Activated T-cell treated with anti-CD3 and anti-CD28 coated beads for 4 hours (primary cell): Measurements from ENCODE around the gene SLC9A7.
"Not testable (repeated sequence)": the region's sequence is repeated elsewhere in the genome, so short reads cannot be mapped to it uniquely, and the experiment has no call there.

Experiments
- DNase-seq: peaks from one replicate; pipeline ENCODE4 v3.0.0-alpha.2; 2020

Gene SLC9A7

GRCh38 chrX:46754036-46754435 is 4.9 kb downstream of the SLC9A7 start:
- no peak for DNase-seq

- DNase-seq, result no peak
Measured at GRCh38 chrX:46750889-46751288, 8.0 kb downstream of the SLC9A7 start.

DNA sequence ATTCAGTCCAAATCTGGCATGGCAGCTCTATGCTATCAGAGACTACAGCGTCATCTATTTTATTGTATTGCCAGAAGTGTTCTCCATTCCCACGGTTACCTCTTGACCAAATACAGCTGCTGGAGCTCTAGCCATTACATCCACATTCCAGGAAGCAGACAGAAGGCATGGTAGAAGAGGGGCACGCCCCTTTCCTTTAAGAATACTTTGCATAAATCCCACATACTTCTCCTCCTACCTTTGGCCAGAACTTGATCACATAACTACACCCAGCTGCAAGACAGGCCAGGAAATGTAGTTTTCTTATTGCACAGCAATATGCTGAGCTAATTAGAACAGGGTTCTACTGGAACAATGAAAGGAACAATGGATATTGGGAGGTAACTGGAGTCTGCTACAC is 14.9 kb downstream of the SLC9A7 start:
- DNase-seq, result no peak

DNA sequence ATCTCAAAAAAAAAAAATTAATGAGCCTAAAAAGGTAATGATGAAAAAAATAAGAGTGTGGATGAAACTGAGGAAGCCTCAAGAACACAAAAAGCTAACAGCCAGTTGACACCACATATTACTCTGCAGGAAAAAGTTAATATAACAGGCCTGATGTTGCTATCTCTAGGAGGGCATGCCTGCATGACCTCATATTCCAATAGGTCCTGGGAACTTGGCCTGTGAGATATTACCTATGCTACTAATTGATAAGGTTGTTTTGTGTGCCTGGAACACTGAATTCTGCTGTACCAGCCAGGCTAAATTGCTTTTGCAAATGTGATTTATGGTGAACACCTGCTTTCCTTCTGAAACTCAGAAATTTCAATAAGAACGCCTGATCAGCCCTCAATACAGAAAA is 15.9 kb downstream of the SLC9A7 start:
- DNase-seq, result no peak

- no peak for DNase-seq
Measured at GRCh38 chrX:46739736-46740135, 19.2 kb downstream of the SLC9A7 start.

- no peak for DNase-seq
Measured at GRCh38 chrX:46737462-46737861, 21.5 kb downstream of the SLC9A7 start.

DNA sequence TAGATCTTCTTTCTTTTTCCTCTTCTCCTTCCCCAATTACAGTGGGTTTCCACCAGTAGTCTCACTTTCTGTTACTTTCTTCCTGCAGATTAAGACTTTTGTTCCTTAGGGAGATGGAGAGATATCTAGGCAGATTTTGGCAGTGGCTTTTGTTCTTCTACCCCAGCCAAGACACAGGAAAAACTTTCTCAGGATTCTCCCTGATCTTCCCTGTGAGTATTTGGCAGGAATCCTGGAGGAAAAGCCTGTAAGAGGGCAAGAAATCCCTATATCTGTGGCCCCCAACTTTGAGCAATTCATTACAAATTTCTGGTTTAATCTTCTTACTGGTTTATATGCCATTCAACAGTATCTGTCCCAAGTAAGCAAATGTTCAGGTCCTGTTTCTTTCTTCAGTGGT is 21.9 kb downstream of the SLC9A7 start:
- DNase-seq, result no peak

DNA sequence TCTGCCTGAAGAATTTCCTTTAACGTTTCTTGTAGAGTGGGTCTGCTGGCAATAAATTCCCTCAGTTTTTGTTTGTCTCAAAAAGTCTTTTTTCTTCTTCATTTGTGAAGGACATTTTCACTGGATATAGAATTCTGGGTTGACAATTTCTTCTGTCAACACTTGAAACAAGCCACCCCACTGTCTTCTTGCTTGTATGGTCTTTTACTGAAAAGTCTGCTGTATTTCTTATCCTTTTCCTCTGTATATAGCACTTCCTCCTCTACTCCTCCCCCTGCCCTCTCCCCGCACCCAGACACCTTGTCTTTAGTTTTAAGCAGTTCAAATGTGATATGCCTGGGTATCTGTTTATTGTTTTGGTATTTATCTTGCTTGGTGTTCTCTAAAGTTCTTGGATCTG is 23.3 kb downstream of the SLC9A7 start:
- DNase-seq, result no peak

- no peak for DNase-seq
Measured at GRCh38 chrX:46733226-46733625, 25.7 kb downstream of the SLC9A7 start.

DNA sequence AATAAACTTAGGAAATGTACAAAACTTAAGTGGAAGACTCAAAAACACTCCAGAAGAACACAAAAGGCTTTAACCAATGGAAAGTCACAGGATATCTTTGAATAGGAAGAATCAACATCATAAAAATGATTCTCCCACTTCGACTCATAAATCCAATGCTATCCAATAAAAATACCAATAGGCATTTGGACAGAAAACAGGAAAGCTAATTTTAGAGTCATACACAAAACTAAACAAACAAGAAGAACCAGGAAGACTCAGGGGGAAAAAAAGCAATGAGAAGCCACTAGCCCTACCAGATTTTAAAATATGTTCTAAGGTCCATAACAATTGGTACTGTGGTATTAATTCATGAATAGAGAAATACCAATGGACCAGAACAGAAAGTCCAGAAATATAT is 28.2 kb downstream of the SLC9A7 start:
- no peak for DNase-seq

- no peak for DNase-seq
Measured at GRCh38 chrX:46727441-46727840, 31.5 kb downstream of the SLC9A7 start.

- DNase-seq, result not testable (repeated sequence)
Measured at GRCh38 chrX:46723569-46723927, 35.4 kb downstream of the SLC9A7 start.

GRCh38 chrX:46722742-46723568 is 36.0 kb downstream of the SLC9A7 start:
- DNase-seq, result no peak

DNA sequence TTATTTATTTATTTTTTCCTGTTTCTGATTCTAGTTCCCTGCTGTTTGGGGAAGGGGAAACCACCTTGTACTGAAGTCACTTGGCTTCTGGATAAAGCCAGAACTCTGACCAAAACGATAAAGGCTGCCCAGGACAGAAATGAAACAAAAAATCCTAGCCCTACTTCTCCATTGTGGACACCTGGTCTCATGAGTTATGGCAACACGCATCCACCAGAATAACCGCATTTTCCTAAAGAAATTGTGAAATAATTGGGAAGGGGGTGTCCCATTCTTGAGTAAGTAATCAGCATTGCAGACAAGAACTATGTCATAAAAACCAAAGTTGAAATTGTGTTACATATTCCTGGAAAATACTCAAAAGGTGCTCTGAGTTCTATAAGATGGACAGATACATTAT is 42.1 kb downstream of the SLC9A7 start:
- DNase-seq, result no peak

GRCh38 chrX:46715997-46716396 is 42.9 kb downstream of the SLC9A7 start:
- DNase-seq, result no peak

DNA sequence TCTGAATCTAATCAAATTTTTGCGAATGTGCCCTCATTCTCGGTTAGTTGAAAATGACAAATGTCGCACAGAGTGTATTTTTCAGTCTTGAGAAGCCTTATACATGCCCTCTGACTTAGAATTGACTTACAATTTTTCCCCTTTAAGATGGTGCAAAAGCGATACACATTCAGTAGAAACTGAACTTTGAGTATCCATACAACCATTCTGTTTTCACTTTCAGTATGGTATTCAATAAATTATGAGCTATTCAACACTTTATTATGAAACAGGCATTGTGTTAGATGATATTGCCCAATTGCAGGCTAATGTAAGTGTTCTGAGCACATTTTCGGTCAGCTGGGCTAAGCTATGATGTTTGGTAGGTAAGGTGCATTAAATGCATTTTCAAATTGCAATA is 43.4 kb downstream of the SLC9A7 start:
- DNase-seq, result no peak

GRCh38 chrX:46713672-46714490 is 45.0 kb downstream of the SLC9A7 start:
- DNase-seq, result no peak

DNA sequence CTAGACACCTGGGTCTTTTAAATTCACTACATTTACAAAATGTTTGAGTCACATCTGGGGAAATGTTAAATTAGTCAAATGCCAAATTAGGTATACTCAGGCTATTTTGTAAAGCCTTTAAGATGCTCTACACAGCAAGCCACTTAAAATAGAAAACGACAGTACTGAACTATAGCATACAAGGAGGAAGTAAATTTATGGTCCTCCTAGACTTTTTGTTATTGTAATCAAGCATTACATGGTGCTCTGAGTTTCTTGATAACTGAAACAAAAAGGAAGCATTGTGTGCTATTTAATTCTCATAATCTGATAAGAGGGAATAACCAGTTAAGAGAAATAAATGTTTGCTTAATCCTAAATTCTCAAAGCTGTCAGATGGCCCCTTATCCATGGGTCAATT is 46.2 kb downstream of the SLC9A7 start:
- no peak for DNase-seq

GRCh38 chrX:46710927-46711623 is 47.8 kb downstream of the SLC9A7 start:
- no peak for DNase-seq

GRCh38 chrX:46710425-46710824 is 48.5 kb downstream of the SLC9A7 start:
- DNase-seq, result no peak

- no peak for DNase-seq
Measured at GRCh38 chrX:46707274-46707965, 51.5 kb downstream of the SLC9A7 start.

- peak; percentile 0 for DNase-seq
Measured at GRCh38 chrX:46704767-46705386, 54.0 kb downstream of the SLC9A7 start.

DNA sequence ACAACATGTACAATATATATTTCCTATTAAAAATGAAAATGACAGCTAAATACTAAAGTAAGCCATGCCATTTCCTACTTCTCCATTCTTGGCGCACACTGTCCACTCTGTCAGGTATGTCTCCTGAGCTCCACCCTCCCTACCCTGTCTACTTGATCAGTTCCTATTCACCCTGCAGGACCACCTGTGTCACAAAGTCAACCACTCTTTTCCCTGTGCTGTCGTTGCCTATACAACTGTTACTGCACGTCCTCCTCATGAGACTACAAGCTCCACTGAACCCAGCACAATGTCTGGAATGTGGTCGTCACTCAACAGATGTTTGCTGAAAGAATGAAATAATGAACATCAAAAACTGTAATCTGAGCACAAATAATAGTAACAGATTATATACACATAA is 54.9 kb downstream of the SLC9A7 start:
- no peak for DNase-seq
